ENCODE measurements around the gene FCHSD1. TPM values are rescaled to one million over a fixed set of nuclear protein-coding genes. Genes with fewer than 3 reads are reported as not detected.

The FCHSD1 gene
- total RNA-seq, 1 experiment from 2014 or later, result 37.2 TPM

DNA sequence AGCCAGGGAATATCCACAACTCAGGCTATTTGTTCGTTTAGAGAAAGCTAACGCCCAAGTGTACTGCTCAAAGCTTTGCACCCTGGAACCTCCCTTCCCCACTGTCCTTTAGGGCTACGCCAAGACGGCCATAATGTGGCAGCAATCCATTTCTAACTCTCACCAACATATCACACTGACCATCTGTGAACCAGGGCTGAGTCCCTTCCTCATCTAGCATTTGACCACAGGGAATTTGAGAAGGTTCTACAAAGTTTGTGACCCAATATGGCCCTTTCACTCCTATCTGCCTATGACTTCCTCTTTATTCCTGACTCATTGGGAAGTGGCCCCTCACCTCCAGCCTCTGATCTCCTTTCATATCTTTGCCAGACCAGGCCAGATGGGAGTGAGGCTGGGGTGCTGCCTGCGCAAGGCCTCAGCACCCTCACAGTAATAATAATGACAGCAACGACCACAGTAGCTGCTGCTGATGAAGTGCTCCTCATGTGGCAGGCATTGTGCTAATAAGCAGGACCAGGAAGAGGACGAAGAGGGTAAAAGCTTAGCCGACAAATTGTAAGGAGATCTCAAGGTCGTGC lies 40.2 kb upstream of the FCHSD1 start:
- H3K27ac ChIP-seq (ENCODE audit: low read depth, low read length), result no peak overlapping the region
- no peak overlapping the region for H3K4me3 ChIP-seq (replicated peaks in 1 of 2; ENCODE audit: low read depth in 1 of 2, low read length in 2 of 2)
- intact Hi-C loops (cut with micrococcal nuclease), result no loop called here
- no peaks in the 10 kb centered on the region for H3K79me2 ChIP-seq (ENCODE audit: insufficient read depth, low read length)
- no peaks in the 10 kb centered on the region for H3K36me3 ChIP-seq (ENCODE audit: control insufficient read depth in 1 of 2, insufficient read depth in 2 of 2, low read length in 2 of 2)
- TF ChIP-seq ELF1 (IDR thresholded peaks at IDR 0.05; ENCODE audit: borderline replicate concordance, low read depth), result no peak
- TF ChIP-seq POLR2A (IDR thresholded peaks at IDR 0.05; ENCODE audit: borderline replicate concordance, extremely low read depth, insufficient read depth, insufficient read length), result no peak
- TF ChIP-seq TCF7L2 (IDR thresholded peaks at IDR 0.05; ENCODE audit: borderline replicate concordance, extremely low read depth, insufficient read depth, insufficient read length), result no peak
- no peak for TF ChIP-seq CBX3 (IDR thresholded peaks at IDR 0.05; ENCODE audit: low read depth)
- RAD21 ChIA-PET (ENCODE audit: low non-redundant PET in 1 of 2, low total read pairs in 2 of 2, uncharacterized antibody in 2 of 2, unreplicated experiment in 2 of 2), result interaction anchor here (1.0 to 3.6 kb wide), 8 partner anchors 27 to 321 kb away, joined by 3 to 20 read pairs (median 4); partner anchors contain the start of gene PCDH1 (in 1 of the 2)
- POLR2A ChIA-PET, result interaction anchor here (0.8 to 1.7 kb wide), 2 partner anchors 9 to 269 kb away, joined by 3 to 5 read pairs; no protein-coding TSS in a partner anchor
- DNase-seq (ENCODE audit: low read depth, low spot score) (no peak), ATAC-seq (no peak)
- CTCF ChIA-PET, result interaction anchor here (0.7 to 2.6 kb wide), 24 partner anchors 8 to 453 kb away, joined by 3 to 79 read pairs (median 4); partner anchors contain the start of genes ARAP3, DELE1, FCHSD1 and PCDH1
- no TSS peak for BruUV-seq (replicated peaks)
- H4K20me1 ChIP-seq (ENCODE audit: insufficient read depth), result no peaks in the 10 kb centered on the region
- no peaks in the 10 kb centered on the region for H3K9me3 ChIP-seq (ENCODE audit: control insufficient read depth in 1 of 2, insufficient read depth in 1 of 2, low read depth in 1 of 2, low read length in 2 of 2)
- peak overlapping the region; percentile 69; the same call in 1 of the 2 replicates for H3K4me2 ChIP-seq (ENCODE audit: low read length)
- H3K4me1 ChIP-seq (ENCODE audit: control insufficient read depth in 1 of 2, insufficient read depth in 2 of 2, low read length in 2 of 2), result peaks cover 0 to 18% of the 10 kb centered on the region in 2 experiments; a peak in 3 of 4 replicates
- no peaks in the 10 kb centered on the region for H3K27me3 ChIP-seq (ENCODE audit: insufficient read depth, low read length)
- H2AFZ ChIP-seq (ENCODE audit: low read depth, low read length, poor library complexity, severe bottlenecking), result no peak overlapping the region
- no peaks in the 10 kb centered on the region for H3K9me2 ChIP-seq (ENCODE audit: insufficient read depth)
- H3K9ac ChIP-seq (ENCODE audit: low read length), result no peak overlapping the region

DNA sequence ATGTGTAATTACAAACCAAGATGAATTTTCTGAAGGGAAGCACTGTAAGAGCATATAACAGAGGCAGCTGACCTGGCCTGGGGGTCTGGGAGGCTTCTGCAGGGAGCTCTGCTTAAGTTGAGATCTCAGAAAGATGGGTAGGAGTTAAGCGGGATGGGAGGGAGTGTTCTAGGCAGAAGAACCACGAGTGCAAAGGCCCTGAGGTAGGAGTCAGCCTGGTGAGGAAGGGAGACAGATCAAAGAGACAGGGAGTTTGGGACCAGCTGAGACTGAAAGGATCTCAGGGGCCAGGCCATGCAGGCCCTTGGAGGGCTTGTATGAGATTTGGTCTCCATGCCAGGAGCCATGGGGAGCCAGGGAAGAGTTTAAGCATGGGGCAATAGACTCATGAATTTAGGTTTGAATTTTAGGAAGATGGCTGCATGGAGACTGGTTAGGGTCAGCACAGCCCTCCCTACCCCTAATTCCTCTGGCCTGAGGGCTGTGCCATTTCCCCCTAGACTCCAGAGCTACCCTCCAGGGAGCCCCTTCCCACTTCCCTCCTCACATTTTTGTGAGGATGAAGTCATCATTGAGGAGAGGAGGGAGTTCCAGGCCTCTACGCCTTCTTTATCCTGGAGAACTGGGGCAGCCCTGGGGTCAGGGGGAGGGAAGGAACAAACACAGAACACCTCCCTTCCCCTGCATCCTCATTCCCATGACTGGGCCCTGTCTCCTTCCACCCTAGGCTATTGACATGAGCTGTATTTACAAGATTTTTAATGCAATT lies 35.6 kb upstream of the FCHSD1 start:
- no peak overlapping the region for H3K9ac ChIP-seq (ENCODE audit: low read length)
- TF ChIP-seq FOSL1 (IDR thresholded peaks at IDR 0.05; ENCODE audit: low read depth), result no peak
- H4K20me1 ChIP-seq (ENCODE audit: insufficient read depth), result no peaks in the 10 kb centered on the region
- DNase-seq (ENCODE audit: low read depth, low spot score) (no peak), ATAC-seq (no peak)
- no TSS peak for BruUV-seq (replicated peaks)
- H3K4me3 ChIP-seq (replicated peaks in 1 of 2; ENCODE audit: low read depth in 1 of 2, low read length in 2 of 2), result no peak overlapping the region
- no peaks in the 10 kb centered on the region for H3K9me2 ChIP-seq (ENCODE audit: insufficient read depth)
- H3K27ac ChIP-seq (ENCODE audit: low read depth, low read length), result no peak overlapping the region
- ChIA-PET CTCF (no interaction called here), RAD21 (ENCODE audit: low non-redundant PET in 1 of 2, low total read pairs in 2 of 2, uncharacterized antibody in 2 of 2, unreplicated experiment in 2 of 2) (no interaction called here), POLR2A (no interaction called here)
- H3K9me3 ChIP-seq (ENCODE audit: control insufficient read depth in 1 of 2, insufficient read depth in 1 of 2, low read depth in 1 of 2, low read length in 2 of 2), result no peaks in the 10 kb centered on the region
- H3K4me2 ChIP-seq (ENCODE audit: low read length), result no peak overlapping the region
- H3K79me2 ChIP-seq (ENCODE audit: insufficient read depth, low read length), result no peaks in the 10 kb centered on the region
- intact Hi-C loops (cut with micrococcal nuclease), result no loop called here
- peaks cover 7 to 16% of the 10 kb centered on the region in 2 experiments for H3K4me1 ChIP-seq (ENCODE audit: control insufficient read depth in 1 of 2, insufficient read depth in 2 of 2, low read length in 2 of 2)
- no peaks in the 10 kb centered on the region for H3K36me3 ChIP-seq (ENCODE audit: control insufficient read depth in 1 of 2, insufficient read depth in 2 of 2, low read length in 2 of 2)
- H2AFZ ChIP-seq (ENCODE audit: low read depth, low read length, poor library complexity, severe bottlenecking), result no peak overlapping the region
- H3K27me3 ChIP-seq (ENCODE audit: insufficient read depth, low read length), result no peaks in the 10 kb centered on the region
